Mesothelial cell of epicardium (in vitro differentiated cells): ENCODE results near the gene GMPPB. TPM values are rescaled to one million over a fixed set of nuclear protein-coding genes. Genes with fewer than 3 reads are reported as not detected.

ENCODE experiments used
- DNase-seq, 2 experiments: peaks; one replicate each; pipeline ENCODE4 v3.0.0; 2021; ENCODE audit warnings: low spot score in 2 of 2; ENCODE audit not compliant: unreplicated experiment in 2 of 2
- H3K27ac Mint-ChIP-seq: 2 replicates; pipeline ENCODE4 v1.8.0; 2021; ENCODE audit warnings: mixed read lengths
- H3K27me3 Mint-ChIP-seq: 2 replicates; pipeline ENCODE4 v1.8.0; 2021; ENCODE audit warnings: low read depth, mixed read lengths
- H3K36me3 Mint-ChIP-seq: 2 replicates; pipeline ENCODE4 v1.8.0; 2021; ENCODE audit warnings: mixed read lengths
- H3K4me1 Mint-ChIP-seq: 2 replicates; pipeline ENCODE4 v1.8.0; 2021; ENCODE audit warnings: mixed read lengths
- H3K4me3 Mint-ChIP-seq: 2 replicates; pipeline ENCODE4 v1.8.0; 2021; ENCODE audit warnings: mild to moderate bottlenecking, moderate library complexity, mixed read lengths
- H3K9me3 Mint-ChIP-seq: 2 replicates; pipeline ENCODE4 v1.8.0; 2021; ENCODE audit warnings: mixed read lengths
- CTCF ChIP-seq: fragments of 200-600 bp; sonication (generic); IDR thresholded peaks from one replicate; pipeline ENCODE4 v1.5.0; 2021; ENCODE audit warnings: antibody characterized with exemption; ENCODE audit not compliant: unreplicated experiment
- total RNA-seq: library from RNA; stranded (reverse); gene quantifications from 3 replicates; pipeline ENCODE4 v1.2.1, GENCODE V29; 2021

Gene GMPPB
- total RNA-seq, 1 donor from 2014 or later: 32.3 TPM

- H3K27me3 Mint-ChIP-seq: peaks cover 2% of the 10 kb centered on the region
- H3K9me3 Mint-ChIP-seq: no peaks in the 10 kb centered on the region
- DNase-seq: peak in 1 of 2 experiments; percentile 37
- peaks cover 26% of the 10 kb centered on the region for H3K4me1 Mint-ChIP-seq
- no peak for TF ChIP-seq CTCF
- peak overlapping the region; percentile 96 for H3K27ac Mint-ChIP-seq
- H3K36me3 Mint-ChIP-seq: no peaks in the 10 kb centered on the region
- peak overlapping the region; percentile 95 for H3K4me3 Mint-ChIP-seq
Observed at GRCh38 chr3:49722896-49723295, 855 bp downstream of the GMPPB start.

GRCh38 chr3:49721896-49722781 lies 1.6 kb downstream of the GMPPB start:
- no peak for TF ChIP-seq CTCF
- Mint-ChIP-seq H3K27ac (peak overlapping the region; percentile 75), H3K9me3 (no peaks in the 10 kb centered on the region), H3K4me3 (peak overlapping the region; percentile 95), H3K27me3 (peaks cover 2% of the 10 kb centered on the region), H3K36me3 (no peaks in the 10 kb centered on the region), H3K4me1 (peaks cover 26% of the 10 kb centered on the region)
- DNase-seq: no peak

- Mint-ChIP-seq H3K4me1 (peaks cover 26% of the 10 kb centered on the region), H3K27me3 (peaks cover 2% of the 10 kb centered on the region), H3K9me3 (no peaks in the 10 kb centered on the region), H3K36me3 (no peaks in the 10 kb centered on the region), H3K4me3 (peak overlapping the region; percentile 29), H3K27ac (no peak overlapping the region)
- DNase-seq: no peak
- no peak for TF ChIP-seq CTCF
Observed at GRCh38 chr3:49721596-49721895, 2.2 kb downstream of the GMPPB start.

- Mint-ChIP-seq H3K27me3 (peaks cover 2% of the 10 kb centered on the region), H3K4me1 (peaks cover 26% of the 10 kb centered on the region), H3K36me3 (no peaks in the 10 kb centered on the region), H3K4me3 (peak overlapping the region; percentile 29), H3K9me3 (no peaks in the 10 kb centered on the region), H3K27ac (no peak overlapping the region)
- no peak for TF ChIP-seq CTCF
- DNase-seq: peak in 1 of 2 experiments; percentile 36
Observed at GRCh38 chr3:49720855-49721595, 2.7 kb downstream of the GMPPB start.

GRCh38 chr3:49719214-49719884 lies 4.4 kb downstream of the GMPPB start, which contains the start of gene AMIGO3:
Gene AMIGO3 (minus strand): TSS chr3:49719684. CDS start chr3:49719465, 219 bp downstream.
- H3K36me3 Mint-ChIP-seq: no peaks in the 10 kb centered on the region
- peak; percentile 57 for TF ChIP-seq CTCF
- peak within 1 kb of the TSS; percentile 88 for H3K27ac Mint-ChIP-seq

More at GRCh38 chr3:49719214-49719884, 4.4 kb downstream of the GMPPB start, which contains the start of gene AMIGO3:
- DNase-seq: peak; percentile 81 to 91
- Mint-ChIP-seq H3K4me3 (peak within 1 kb of the TSS; percentile 80), H3K4me1 (peaks cover 25% of the 10 kb centered on the region), H3K9me3 (no peaks in the 10 kb centered on the region), H3K27me3 (peaks cover 2% of the 10 kb centered on the region)
